Panc1 (cell line): ENCODE results near the gene TRIM29. TPM values are rescaled to one million over a fixed set of nuclear protein-coding genes. Genes with fewer than 3 reads are reported as not detected.

ENCODE experiments used
- ATAC-seq: fragments of 200-7000 bp; cut with Tn5 transposase; 2 replicates; pipeline ENCODE4 v1.9.1; 2020; ENCODE audit warnings: mild to moderate bottlenecking, moderate library complexity
- BruUV-seq: library from RNA; stranded (reverse); fragments of 400-500 nt; replicated peaks from 2 replicates; lab custom pipeline; 2021; lab: Mats Ljungman, UMichigan
- CTCF ChIA-PET: fragments of 300-600 bp; sonication (Branson Sonifier 250); formaldehyde crosslinking; loops from one replicate; lab custom pipeline; 2022; ENCODE audit warnings: antibody characterized with exemption; lab: Charles Lee
- POLR2A ChIA-PET: fragments of 300-600 bp; sonication (Branson Sonifier 250); formaldehyde crosslinking; loops from one replicate; lab custom pipeline; 2022; ENCODE audit warnings: antibody characterized with exemption; lab: Charles Lee
- DNase-seq: peaks from one replicate; pipeline ENCODE4 v3.0.0-alpha.2; 2010; ENCODE audit warnings: low read depth, low spot score
- H3K27ac ChIP-seq: 2 replicates; pipeline ENCODE4 v1.5.1; 2011; ENCODE audit warnings: mild to moderate bottlenecking, low read length, inconsistent platforms
- H3K27me3 ChIP-seq: fragments of 200-500 bp; sonication (Bioruptor generic); 2 replicates; pipeline ENCODE4 v1.6.0; 2014; ENCODE audit warnings: low read length, inconsistent platforms; ENCODE audit not compliant: control insufficient read depth, insufficient read depth
- H3K36me3 ChIP-seq: fragments of 200-500 bp; sonication (Bioruptor generic); 2 replicates; pipeline ENCODE4 v1.5.1; 2014; ENCODE audit warnings: inconsistent platforms, mild to moderate bottlenecking, low read length, moderate library complexity; ENCODE audit not compliant: control insufficient read depth, insufficient read depth
- H3K4me1 ChIP-seq: 2 replicates; pipeline ENCODE4 v1.5.1; 2011; ENCODE audit warnings: inconsistent platforms, mild to moderate bottlenecking, low read length, moderate library complexity; ENCODE audit not compliant: control insufficient read depth, insufficient read depth
- H3K4me3 ChIP-seq, 2 experiments: 2 replicates each; pipeline ENCODE4 v1.5.1; 2011 to 2012; ENCODE audit warnings: low read depth in 2 of 2, low read length in 2 of 2, mild to moderate bottlenecking in 2 of 2, inconsistent platforms in 1 of 2, moderate library complexity in 1 of 2
- H3K9me3 ChIP-seq: fragments of 200-500 bp; sonication (Bioruptor generic); 2 replicates; pipeline ENCODE4 v1.5.1; 2014; ENCODE audit warnings: low read depth, mild to moderate bottlenecking, inconsistent platforms, low read length, moderate library complexity; ENCODE audit not compliant: control insufficient read depth, insufficient read depth
- CTCF ChIP-seq: fragments of 450-650 bp; IDR thresholded peaks from 2 replicates; pipeline ENCODE4 v1.5.1; 2017; ENCODE audit warnings: mild to moderate bottlenecking
- REST ChIP-seq, 2 experiments: IDR thresholded peaks; 2 replicates each; pipeline ENCODE4 v1.6.1; 2011 to 2012; ENCODE audit warnings: low read depth in 2 of 2, control low read depth in 1 of 2, low read length in 1 of 2, mild to moderate bottlenecking in 1 of 2, moderate library complexity in 1 of 2; ENCODE audit not compliant: insufficient read depth in 1 of 2
- SIN3A ChIP-seq: IDR thresholded peaks from 2 replicates; pipeline ENCODE4 v1.6.1; 2012; ENCODE audit warnings: low read depth, mild to moderate bottlenecking, low read length, moderate library complexity, borderline replicate concordance; ENCODE audit not compliant: insufficient read depth
- TCF7L2 ChIP-seq: IDR thresholded peaks from 2 replicates; pipeline ENCODE4 v1.6.1; 2011; ENCODE audit warnings: mild to moderate bottlenecking, low read depth, low read length, inconsistent platforms
- in situ Hi-C: cut with HindIII; loops from 2 replicates; pipeline ENCODE4 v1.10.0; 2016; ENCODE audit warnings: low sequenced_read_pairs, low pct_unique_long_range_greater_than_20kb
- intact Hi-C: fragments of 100-400 bp; cut with micrococcal nuclease; formaldehyde crosslinking; loops from one replicate; pipeline ENCODE4 v1.10.0; 2022; ENCODE audit not compliant: unreplicated experiment
- total RNA-seq: library from RNA; stranded (reverse); gene quantifications from one replicate; pipeline ENCODE4 v1.2.1, GENCODE V29; 2021; ENCODE audit not compliant: unreplicated experiment

Gene TRIM29
- total RNA-seq, 1 experiment from 2014 or later: 0.64 TPM

- no peak for ATAC-seq
- Histone ChIP-seq H3K36me3 (no peaks in the 10 kb centered on the region), H3K27me3 (0 out of 2 replicates have a peak, but pooled peaks cover 8% of the 10 kb centered on the region), H3K9me3 (no peaks in the 10 kb centered on the region), H3K4me3 (no peak overlapping the region), H3K27ac (no peak overlapping the region), H3K4me1 (no peaks in the 10 kb centered on the region)
- ChIA-PET CTCF (no interaction called here), POLR2A (no interaction called here)
- in situ Hi-C loops: no loop called here
- BruUV-seq: no TSS peak
- no peak for TF ChIP-seq SIN3A
- TF ChIP-seq CTCF: no peak
- intact Hi-C loops: no loop called here
- no peak for DNase-seq
These were observed 40.1 kb downstream of the TRIM29 start for GRCh38 chr11:120097721-120098385.

- CTCF ChIA-PET: no interaction called here
- Histone ChIP-seq H3K27ac (no peak overlapping the region), H3K36me3 (no peaks in the 10 kb centered on the region), H3K9me3 (no peaks in the 10 kb centered on the region), H3K4me1 (no peaks in the 10 kb centered on the region), H3K4me3 (no peak overlapping the region), H3K27me3 (0 out of 2 replicates have a peak, but pooled peaks cover 6% of the 10 kb centered on the region)
- POLR2A ChIA-PET: no interaction called here
- no peak for TF ChIP-seq REST (IDR thresholded peaks at IDR 0.05; ENCODE audit: insufficient read depth in 1 of 2, low read depth in 2 of 2, low read length in 1 of 2)
- TF ChIP-seq TCF7L2: no peak
- DNase-seq (no peak), ATAC-seq (no peak)
- in situ Hi-C loops (no loop called here), intact Hi-C loops (no loop called here)
- no TSS peak for BruUV-seq
These were observed 41.3 kb downstream of the TRIM29 start for GRCh38 chr11:120096369-120097191.

- in situ Hi-C loops: no loop called here
- ATAC-seq (no peak), DNase-seq (no peak)
- ChIA-PET POLR2A (no interaction called here), CTCF (no interaction called here)
- intact Hi-C loops: no loop called here
- BruUV-seq: no TSS peak
- Histone ChIP-seq H3K4me3 (no peak overlapping the region), H3K27ac (no peak overlapping the region), H3K9me3 (no peaks in the 10 kb centered on the region), H3K4me1 (no peaks in the 10 kb centered on the region), H3K36me3 (no peaks in the 10 kb centered on the region), H3K27me3 (no peaks in the 10 kb centered on the region)
- TF ChIP-seq REST (IDR thresholded peaks at IDR 0.05; ENCODE audit: insufficient read depth in 1 of 2, low read depth in 2 of 2, low read length in 1 of 2) (no peak), CTCF (no peak), SIN3A (no peak)
These were observed 42.4 kb downstream of the TRIM29 start for GRCh38 chr11:120095516-120095915.
